PC-3 (cell line): ENCODE results near the gene IFT43. TPM values are rescaled to one million over a fixed set of nuclear protein-coding genes. Genes with fewer than 3 reads are reported as not detected.

Source experiments
- ATAC-seq: fragments of 200-7000 bp; cut with Tn5 transposase; 2 replicates; pipeline ENCODE4 v1.9.1; 2020; ENCODE audit warnings: mild to moderate bottlenecking, moderate library complexity
- BruUV-seq: library from RNA; stranded (reverse); fragments of 400-500 nt; replicated peaks from 2 replicates; lab custom pipeline; 2021; lab: Mats Ljungman, UMichigan
- CTCF ChIA-PET: fragments of 300-600 bp; sonication (Branson Sonifier 250); formaldehyde crosslinking; loops from one replicate; lab custom pipeline; 2022; ENCODE audit warnings: antibody characterized with exemption; lab: Charles Lee
- POLR2A ChIA-PET: fragments of 300-600 bp; sonication (Branson Sonifier 250); formaldehyde crosslinking; loops from one replicate; lab custom pipeline; 2022; ENCODE audit warnings: antibody characterized with exemption; ENCODE audit not compliant: unreplicated experiment; lab: Charles Lee
- DNase-seq: peaks from one replicate; pipeline ENCODE4 v3.0.0-alpha.2; 2015
- H2AFZ ChIP-seq: fragments of 300-600 bp; sonication (generic); 2 replicates; pipeline ENCODE4 v1.6.0; 2016; ENCODE audit warnings: antibody characterized with exemption, low read length
- H3F3A ChIP-seq: fragments of 300-600 bp; sonication (generic); one replicate; pipeline ENCODE4 v1.6.0; 2017; ENCODE audit warnings: antibody characterized with exemption, low read length, control low read depth, mild to moderate bottlenecking; ENCODE audit not compliant: unreplicated experiment
- H3K27ac ChIP-seq: fragments of 300-600 bp; sonication (generic); 2 replicates; pipeline ENCODE4 v1.5.1; 2016; ENCODE audit warnings: mild to moderate bottlenecking, low read length
- H3K27me3 ChIP-seq: fragments of 300-600 bp; sonication (generic); 2 replicates; pipeline ENCODE4 v1.6.1; 2016; ENCODE audit warnings: low read length, mixed read lengths
- H3K36me3 ChIP-seq: fragments of 300-600 bp; sonication (generic); 2 replicates; pipeline ENCODE4 v1.6.1; 2016; ENCODE audit warnings: low read depth, mixed run types, low read length, mixed read lengths
- H3K4me1 ChIP-seq: fragments of 300-600 bp; sonication (generic); 2 replicates; pipeline ENCODE4 v1.5.1; 2016; ENCODE audit warnings: low read length; ENCODE audit not compliant: insufficient read depth
- H3K4me2 ChIP-seq: fragments of 300-600 bp; sonication (generic); 2 replicates; pipeline ENCODE4 v1.6.0; 2016; ENCODE audit warnings: low read length
- H3K4me3 ChIP-seq: fragments of 300-600 bp; sonication (generic); 2 replicates; pipeline ENCODE4 v1.5.1; 2016; ENCODE audit warnings: mild to moderate bottlenecking, low read length, mixed read lengths
- H3K79me2 ChIP-seq: fragments of 300-600 bp; sonication (generic); 2 replicates; pipeline ENCODE4 v1.6.1; 2017; ENCODE audit warnings: low read length, mixed read lengths
- H3K9ac ChIP-seq: fragments of 300-600 bp; sonication (generic); 2 replicates; pipeline ENCODE4 v1.6.0; 2016; ENCODE audit warnings: mild to moderate bottlenecking, low read length
- H3K9me2 ChIP-seq: fragments of 300-600 bp; sonication (generic); replicated peaks from 2 replicates; pipeline ENCODE4 v1.6.1; 2016; ENCODE audit warnings: mixed run types, low read length, mixed read lengths
- H3K9me3 ChIP-seq: fragments of 300-600 bp; sonication (generic); 2 replicates; pipeline ENCODE4 v1.6.1; 2016; ENCODE audit warnings: low read length, mixed read lengths
- H4K20me1 ChIP-seq: fragments of 300-600 bp; sonication (generic); 2 replicates; pipeline ENCODE4 v1.6.1; 2016; ENCODE audit warnings: low read length, mixed read lengths
- EZH2 ChIP-seq: fragments of 300-600 bp; sonication (generic); IDR thresholded peaks from one replicate; pipeline ENCODE4 v1.6.1; 2017; ENCODE audit warnings: antibody characterized with exemption, mild to moderate bottlenecking, low read length; ENCODE audit not compliant: unreplicated experiment
- EZH2phosphoT487 ChIP-seq: fragments of 300-600 bp; sonication (generic); IDR thresholded peaks from 2 replicates; pipeline ENCODE4 v1.6.1; 2018; ENCODE audit warnings: mild to moderate bottlenecking, antibody characterized with exemption, low read length, borderline replicate concordance
- intact Hi-C: fragments of 100-400 bp; cut with micrococcal nuclease; formaldehyde crosslinking; loops from 2 replicates; pipeline ENCODE4 v1.9.0; 2023
- total RNA-seq: library from RNA; depleted of rRNA; stranded (reverse); fragments of >200 nt; gene quantifications from 2 replicates; pipeline ENCODE4 v1.2.3, GENCODE V29; 2014
- TF ChIP-seq, protein P1 (sequence below): fragments of 300-600 bp; sonication (generic); conservative IDR thresholded peaks from 2 replicates; pipeline ENCODE4 v1.5.1; 2017; ENCODE audit warnings: antibody characterized with exemption, low read depth, mild to moderate bottlenecking, low read length

IFT43 gene
- total RNA-seq, 1 experiment from 2014 or later, result 41.3 TPM

GRCh38 chr14:76080025-76080424, 94.5 kb downstream of the IFT43 start:
- H3K9me3 ChIP-seq, result no peaks in the 10 kb centered on the region

DNA sequence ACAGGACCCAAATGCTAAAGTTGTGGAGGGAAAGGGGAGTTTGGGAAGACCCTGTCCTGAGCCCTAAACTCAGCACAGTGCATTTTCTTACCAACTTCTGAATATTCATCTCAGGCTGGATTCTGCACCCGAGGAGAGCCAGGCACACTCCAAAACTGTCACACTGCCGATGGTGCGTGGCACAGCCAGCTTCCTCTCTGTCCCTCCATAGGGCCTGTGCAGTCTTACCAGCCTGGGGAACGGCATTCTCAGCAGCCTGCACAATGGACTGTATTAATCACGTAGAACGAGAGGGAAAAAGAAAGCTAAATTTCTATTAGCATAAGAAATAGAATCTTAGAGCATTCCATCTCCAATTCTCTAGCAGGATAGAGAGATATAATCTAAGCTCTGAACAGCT, 94.9 kb downstream of the IFT43 start:
- ATAC-seq, result no peak
- Histone ChIP-seq H3K27ac (no peak overlapping the region), H2AFZ (no peak overlapping the region), H3K4me2 (no peak overlapping the region), H3K79me2 (no peaks in the 10 kb centered on the region), H3F3A (no peaks in the 10 kb centered on the region), H3K4me3 (no peak overlapping the region), H3K9ac (no peak overlapping the region), H3K9me3 (no peaks in the 10 kb centered on the region), H3K27me3 (no peaks in the 10 kb centered on the region), H3K36me3 (no peaks in the 10 kb centered on the region), H3K4me1 (no peaks in the 10 kb centered on the region), H3K9me2 (no peaks in the 10 kb centered on the region), H4K20me1 (no peaks in the 10 kb centered on the region)
- DNase-seq, result no peak
- POLR2A ChIA-PET, result no interaction called here
- BruUV-seq, result no TSS peak
- CTCF ChIA-PET, result no interaction called here
- TF ChIP-seq, protein P1, sequence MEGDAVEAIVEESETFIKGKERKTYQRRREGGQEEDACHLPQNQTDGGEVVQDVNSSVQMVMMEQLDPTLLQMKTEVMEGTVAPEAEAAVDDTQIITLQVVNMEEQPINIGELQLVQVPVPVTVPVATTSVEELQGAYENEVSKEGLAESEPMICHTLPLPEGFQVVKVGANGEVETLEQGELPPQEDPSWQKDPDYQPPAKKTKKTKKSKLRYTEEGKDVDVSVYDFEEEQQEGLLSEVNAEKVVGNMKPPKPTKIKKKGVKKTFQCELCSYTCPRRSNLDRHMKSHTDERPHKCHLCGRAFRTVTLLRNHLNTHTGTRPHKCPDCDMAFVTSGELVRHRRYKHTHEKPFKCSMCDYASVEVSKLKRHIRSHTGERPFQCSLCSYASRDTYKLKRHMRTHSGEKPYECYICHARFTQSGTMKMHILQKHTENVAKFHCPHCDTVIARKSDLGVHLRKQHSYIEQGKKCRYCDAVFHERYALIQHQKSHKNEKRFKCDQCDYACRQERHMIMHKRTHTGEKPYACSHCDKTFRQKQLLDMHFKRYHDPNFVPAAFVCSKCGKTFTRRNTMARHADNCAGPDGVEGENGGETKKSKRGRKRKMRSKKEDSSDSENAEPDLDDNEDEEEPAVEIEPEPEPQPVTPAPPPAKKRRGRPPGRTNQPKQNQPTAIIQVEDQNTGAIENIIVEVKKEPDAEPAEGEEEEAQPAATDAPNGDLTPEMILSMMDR, result no peak
- TF ChIP-seq EZH2, result no peak
- TF ChIP-seq EZH2phosphoT487, result no peak
- intact Hi-C loops, result no loop called here

More at GRCh38 chr14:76080025-76080424, 94.5 kb downstream of the IFT43 start:
- Histone ChIP-seq H3K36me3 (no peaks in the 10 kb centered on the region), H3K79me2 (no peaks in the 10 kb centered on the region), H3K27ac (no peak overlapping the region), H3K27me3 (no peaks in the 10 kb centered on the region), H3K4me1 (no peaks in the 10 kb centered on the region), H3K4me2 (no peak overlapping the region), H3K9ac (no peak overlapping the region), H4K20me1 (no peaks in the 10 kb centered on the region), H2AFZ (no peak overlapping the region), H3K4me3 (no peak overlapping the region), H3F3A (no peaks in the 10 kb centered on the region), H3K9me2 (no peaks in the 10 kb centered on the region)
- no peak for DNase-seq
- TF ChIP-seq EZH2phosphoT487 (no peak), EZH2 (no peak)
- TF ChIP-seq, protein P1, result no peak
- no TSS peak for BruUV-seq
- intact Hi-C loops, result no loop called here
- CTCF ChIA-PET, result no interaction called here
- no peak for ATAC-seq
- POLR2A ChIA-PET, result no interaction called here

- Histone ChIP-seq H3K36me3 (no peaks in the 10 kb centered on the region), H3K27ac (no peak overlapping the region), H3K4me3 (no peak overlapping the region), H3K27me3 (no peaks in the 10 kb centered on the region), H3K4me1 (no peaks in the 10 kb centered on the region), H3K9me3 (no peaks in the 10 kb centered on the region), H2AFZ (no peak overlapping the region), H3F3A (no peaks in the 10 kb centered on the region), H3K9ac (no peak overlapping the region), H3K79me2 (no peaks in the 10 kb centered on the region), H3K9me2 (no peaks in the 10 kb centered on the region), H3K4me2 (no peak overlapping the region), H4K20me1 (no peaks in the 10 kb centered on the region)
- ChIA-PET CTCF (no interaction called here), POLR2A (no interaction called here)
- DNase-seq (no peak), ATAC-seq (no peak)
- BruUV-seq, result no TSS peak
- intact Hi-C loops, result no loop called here
- TF ChIP-seq, protein P1, result no peak
- no peak for TF ChIP-seq EZH2phosphoT487
- no peak for TF ChIP-seq EZH2
Measured at GRCh38 chr14:76081642-76082041, 96.1 kb downstream of the IFT43 start.
